Liver (tissue), 9 donors: ENCODE measurements around the gene SLC9A2. TPM values are rescaled to one million over a fixed set of nuclear protein-coding genes. Genes with fewer than 3 reads are reported as not detected.

Experiments
- DNase-seq: peaks from one replicate; pipeline ENCODE4 v3.0.0-alpha.2; 2017; ENCODE audit warnings: low spot score
- H3K27ac ChIP-seq, 2 donors: one replicate each; pipeline ENCODE4 v1.7.0; 2013; ENCODE audit warnings: inconsistent platforms in 2 of 2, low read length in 2 of 2, control low read depth in 1 of 2, low read depth in 1 of 2, mild to moderate bottlenecking in 1 of 2
- H3K27me3 ChIP-seq, 4 donors: one replicate each; pipeline versions ENCODE4 v1.6.1 to v1.7.0; 2013; ENCODE audit warnings: low read length in 3 of 4, inconsistent platforms in 1 of 4, mild to moderate bottlenecking in 1 of 4, moderate library complexity in 1 of 4; ENCODE audit not compliant: control insufficient read depth in 4 of 4, insufficient read depth in 4 of 4
- H3K36me3 ChIP-seq, 4 donors: one replicate each; pipeline versions ENCODE4 v1.6.1 to v1.7.0; 2013; ENCODE audit warnings: low read length in 3 of 4, mild to moderate bottlenecking in 3 of 4, low read depth in 1 of 4, moderate library complexity in 1 of 4; ENCODE audit not compliant: control insufficient read depth in 4 of 4, insufficient read depth in 3 of 4
- H3K4me1 ChIP-seq, 4 donors: one replicate each; pipeline versions ENCODE4 v1.6.1 to v1.7.0; 2013; ENCODE audit warnings: low read length in 3 of 4, mild to moderate bottlenecking in 3 of 4, moderate library complexity in 1 of 4; ENCODE audit not compliant: control insufficient read depth in 4 of 4, insufficient read depth in 4 of 4
- H3K4me3 ChIP-seq, 3 donors: one replicate each; pipeline versions ENCODE4 v1.6.1 to v1.7.0; 2013; ENCODE audit warnings: low read length in 3 of 3, control low read depth in 1 of 3, low read depth in 1 of 3, mild to moderate bottlenecking in 1 of 3
- H3K9ac ChIP-seq, 2 donors: one replicate each; pipeline ENCODE4 v1.7.0; 2013; ENCODE audit warnings: low read length in 2 of 2, mild to moderate bottlenecking in 2 of 2, moderate library complexity in 2 of 2, control low read depth in 1 of 2, low read depth in 1 of 2
- H3K9me3 ChIP-seq, 4 donors: one replicate each; pipeline versions ENCODE4 v1.6.1 to v1.7.0; 2013; ENCODE audit warnings: low read length in 3 of 4; ENCODE audit not compliant: control insufficient read depth in 4 of 4
- EGR1 ChIP-seq, 2 donors: IDR thresholded peaks; 2 replicates each; pipeline ENCODE4 v1.6.1; 2016 to 2018; ENCODE audit warnings: antibody characterized with exemption in 2 of 2, low read depth in 2 of 2
- FOXA1 ChIP-seq: IDR thresholded peaks from 2 replicates; pipeline ENCODE4 v1.6.1; 2016; ENCODE audit warnings: antibody characterized with exemption
- FOXA2 ChIP-seq: IDR thresholded peaks from 2 replicates; pipeline ENCODE4 v1.6.1; 2016; ENCODE audit warnings: antibody characterized with exemption
- GABPA ChIP-seq, 2 donors: IDR thresholded peaks in 1 of 2; conservative IDR thresholded peaks in 1 of 2; 2 replicates each; pipeline ENCODE4 v1.6.1; 2016; ENCODE audit warnings: antibody characterized with exemption in 2 of 2, mild to moderate bottlenecking in 1 of 2, moderate library complexity in 1 of 2
- HNF4A ChIP-seq, 2 donors: conservative IDR thresholded peaks; 2 replicates each; pipeline ENCODE4 v1.6.1; 2016; ENCODE audit warnings: antibody characterized with exemption in 2 of 2, mild to moderate bottlenecking in 2 of 2
- HNF4G ChIP-seq: IDR thresholded peaks from 2 replicates; pipeline ENCODE4 v1.6.1; 2016; ENCODE audit warnings: antibody characterized with exemption
- NR2F2 ChIP-seq: IDR thresholded peaks from 2 replicates; pipeline ENCODE4 v1.6.1; 2016; ENCODE audit warnings: antibody characterized with exemption
- RAD21 ChIP-seq, 2 donors: IDR thresholded peaks; 2 replicates each; pipeline ENCODE4 v1.6.1; 2016; ENCODE audit warnings: antibody characterized with exemption in 2 of 2, mild to moderate bottlenecking in 2 of 2
- RXRA ChIP-seq, 2 donors: IDR thresholded peaks; 2 replicates each; pipeline ENCODE4 v1.6.1; 2017 to 2018; ENCODE audit warnings: antibody characterized with exemption in 2 of 2, mild to moderate bottlenecking in 1 of 2
- SP1 ChIP-seq: IDR thresholded peaks from 2 replicates; pipeline ENCODE4 v1.6.1; 2018; ENCODE audit warnings: antibody characterized with exemption, mild to moderate bottlenecking
- TAF1 ChIP-seq: conservative IDR thresholded peaks from 2 replicates; pipeline ENCODE4 v1.6.1; 2016; ENCODE audit warnings: antibody characterized with exemption, mild to moderate bottlenecking
- YY1 ChIP-seq: IDR thresholded peaks from 2 replicates; pipeline ENCODE4 v1.6.1; 2016; ENCODE audit warnings: antibody characterized with exemption, mild to moderate bottlenecking
- WGBS: extraction: QIAGEN DNeasy Blood & Tissue Kit; methylation state at CpG from one replicate; pipeline ENCODE4 v1.1.7; 2013; 5-methylcytosine and 5-hydroxymethylcytosine counted together
- polyA plus RNA-seq, 2 donors: library from polyadenylated mRNA; stranded (reverse) in 1 of 2; unstranded in 1 of 2; fragments of 200-250 nt in 1 of 2; fragments of >200 nt in 1 of 2; fragmentation: Nextera tagmentation in 1 of 2; extraction: Ambion mirVana in 1 of 2; gene quantifications; one replicate each; pipeline versions ENCODE4 v1.2.1 to v1.2.3, GENCODE V29; 2013 to 2015
- total RNA-seq, 2 donors: library from RNA; depleted of rRNA; stranded (reverse); fragments of >200 nt; gene quantifications; one replicate each; pipeline ENCODE4 v1.2.3, GENCODE V29; 2014
- TF ChIP-seq, protein P1 (sequence below): IDR thresholded peaks from 2 replicates; pipeline ENCODE4 v1.6.1; 2016; ENCODE audit warnings: antibody characterized with exemption, mild to moderate bottlenecking
- TF ChIP-seq, protein P2 (sequence below): IDR thresholded peaks from 2 replicates; pipeline ENCODE4 v1.6.1; 2016; ENCODE audit warnings: antibody characterized with exemption
- TF ChIP-seq, protein P3 (sequence below): IDR thresholded peaks from 2 replicates; pipeline ENCODE4 v1.6.1; 2016; ENCODE audit warnings: antibody characterized with exemption
- TF ChIP-seq, protein P4 (sequence below): IDR thresholded peaks from 2 replicates; pipeline ENCODE4 v1.6.1; 2016; ENCODE audit warnings: antibody characterized with exemption
- donor health status: healthy.
- donor health status: healthy.
- donor health status: healthy.
- donor health status: healthy.
- donor health status: healthy.

The SLC9A2 gene
- total and polyA plus RNA-seq, 4 donors = under 0.01 to 0.05 (median 0.01) TPM; not detected in 1

DNA sequence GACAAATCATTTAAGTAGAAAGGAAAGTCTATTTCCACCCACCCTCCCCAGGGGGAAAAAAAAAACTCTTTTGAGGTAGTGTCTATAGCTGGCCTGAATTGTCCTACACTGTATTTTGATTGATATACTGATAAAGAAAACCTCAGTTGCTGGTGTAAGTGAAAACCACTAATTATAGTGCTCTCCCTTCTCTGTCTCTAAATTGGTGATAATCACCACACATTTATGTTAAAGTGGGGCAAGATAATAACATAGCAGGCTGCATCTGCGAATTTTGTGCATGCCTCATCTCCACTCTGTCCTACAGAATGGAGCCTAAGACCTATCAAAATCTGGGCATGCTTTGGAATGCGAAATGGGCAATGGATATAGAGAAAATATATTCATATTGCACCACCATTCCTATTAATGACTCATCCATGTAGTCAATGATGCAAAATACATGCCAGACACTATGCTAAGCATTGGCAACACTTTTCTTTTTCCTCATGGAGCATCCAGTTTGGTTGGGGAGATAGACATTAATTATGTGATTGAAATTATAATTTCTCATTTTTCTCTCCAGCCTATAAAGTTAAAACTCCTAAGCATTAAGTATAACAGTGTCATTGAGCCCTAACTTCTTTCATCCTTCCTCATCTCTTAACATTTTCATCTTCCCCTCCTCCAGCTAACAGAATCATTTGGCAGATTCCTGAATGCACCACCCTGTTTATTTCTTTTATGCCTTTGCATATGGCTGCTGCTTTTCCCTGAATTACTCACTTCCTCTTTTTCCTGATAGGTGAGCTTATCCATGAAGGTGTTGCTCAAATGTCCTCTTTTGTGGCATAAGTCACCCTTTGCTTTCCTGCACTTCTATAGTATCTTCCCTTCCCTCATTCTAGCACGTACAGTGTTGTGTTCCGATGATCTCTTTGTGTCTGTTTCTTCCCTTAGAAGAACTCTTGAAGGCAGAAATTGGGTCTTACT lies 58.2 kb downstream of the SLC9A2 start:
- no peaks in the 10 kb centered on the region for H3K4me1 ChIP-seq
- H3K36me3 ChIP-seq = no peaks in the 10 kb centered on the region
- no peak overlapping the region for H3K4me3 ChIP-seq
- DNase-seq = no peak
- TF ChIP-seq RXRA (IDR thresholded peaks at IDR 0.05) (no peak), TAF1 (no peak), FOXA1 (no peak), HNF4G (no peak), NR2F2 (no peak), FOXA2 (no peak), SP1 (no peak), RAD21 (IDR thresholded peaks at IDR 0.05) (no peak), YY1 (no peak), HNF4A (conservative IDR thresholded peaks at IDR 0.05) (no peak)
- TF ChIP-seq, protein P1, sequence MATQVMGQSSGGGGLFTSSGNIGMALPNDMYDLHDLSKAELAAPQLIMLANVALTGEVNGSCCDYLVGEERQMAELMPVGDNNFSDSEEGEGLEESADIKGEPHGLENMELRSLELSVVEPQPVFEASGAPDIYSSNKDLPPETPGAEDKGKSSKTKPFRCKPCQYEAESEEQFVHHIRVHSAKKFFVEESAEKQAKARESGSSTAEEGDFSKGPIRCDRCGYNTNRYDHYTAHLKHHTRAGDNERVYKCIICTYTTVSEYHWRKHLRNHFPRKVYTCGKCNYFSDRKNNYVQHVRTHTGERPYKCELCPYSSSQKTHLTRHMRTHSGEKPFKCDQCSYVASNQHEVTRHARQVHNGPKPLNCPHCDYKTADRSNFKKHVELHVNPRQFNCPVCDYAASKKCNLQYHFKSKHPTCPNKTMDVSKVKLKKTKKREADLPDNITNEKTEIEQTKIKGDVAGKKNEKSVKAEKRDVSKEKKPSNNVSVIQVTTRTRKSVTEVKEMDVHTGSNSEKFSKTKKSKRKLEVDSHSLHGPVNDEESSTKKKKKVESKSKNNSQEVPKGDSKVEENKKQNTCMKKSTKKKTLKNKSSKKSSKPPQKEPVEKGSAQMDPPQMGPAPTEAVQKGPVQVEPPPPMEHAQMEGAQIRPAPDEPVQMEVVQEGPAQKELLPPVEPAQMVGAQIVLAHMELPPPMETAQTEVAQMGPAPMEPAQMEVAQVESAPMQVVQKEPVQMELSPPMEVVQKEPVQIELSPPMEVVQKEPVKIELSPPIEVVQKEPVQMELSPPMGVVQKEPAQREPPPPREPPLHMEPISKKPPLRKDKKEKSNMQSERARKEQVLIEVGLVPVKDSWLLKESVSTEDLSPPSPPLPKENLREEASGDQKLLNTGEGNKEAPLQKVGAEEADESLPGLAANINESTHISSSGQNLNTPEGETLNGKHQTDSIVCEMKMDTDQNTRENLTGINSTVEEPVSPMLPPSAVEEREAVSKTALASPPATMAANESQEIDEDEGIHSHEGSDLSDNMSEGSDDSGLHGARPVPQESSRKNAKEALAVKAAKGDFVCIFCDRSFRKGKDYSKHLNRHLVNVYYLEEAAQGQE = no peak
- TF ChIP-seq, protein P2, sequence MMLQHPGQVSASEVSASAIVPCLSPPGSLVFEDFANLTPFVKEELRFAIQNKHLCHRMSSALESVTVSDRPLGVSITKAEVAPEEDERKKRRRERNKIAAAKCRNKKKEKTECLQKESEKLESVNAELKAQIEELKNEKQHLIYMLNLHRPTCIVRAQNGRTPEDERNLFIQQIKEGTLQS = no peak
- TF ChIP-seq, protein P3, sequence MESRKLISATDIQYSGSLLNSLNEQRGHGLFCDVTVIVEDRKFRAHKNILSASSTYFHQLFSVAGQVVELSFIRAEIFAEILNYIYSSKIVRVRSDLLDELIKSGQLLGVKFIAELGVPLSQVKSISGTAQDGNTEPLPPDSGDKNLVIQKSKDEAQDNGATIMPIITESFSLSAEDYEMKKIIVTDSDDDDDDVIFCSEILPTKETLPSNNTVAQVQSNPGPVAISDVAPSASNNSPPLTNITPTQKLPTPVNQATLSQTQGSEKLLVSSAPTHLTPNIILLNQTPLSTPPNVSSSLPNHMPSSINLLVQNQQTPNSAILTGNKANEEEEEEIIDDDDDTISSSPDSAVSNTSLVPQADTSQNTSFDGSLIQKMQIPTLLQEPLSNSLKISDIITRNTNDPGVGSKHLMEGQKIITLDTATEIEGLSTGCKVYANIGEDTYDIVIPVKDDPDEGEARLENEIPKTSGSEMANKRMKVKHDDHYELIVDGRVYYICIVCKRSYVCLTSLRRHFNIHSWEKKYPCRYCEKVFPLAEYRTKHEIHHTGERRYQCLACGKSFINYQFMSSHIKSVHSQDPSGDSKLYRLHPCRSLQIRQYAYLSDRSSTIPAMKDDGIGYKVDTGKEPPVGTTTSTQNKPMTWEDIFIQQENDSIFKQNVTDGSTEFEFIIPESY = no peak
- H3K27ac ChIP-seq = no peak overlapping the region
- peaks cover 0 to 6% (median 0%) of the 10 kb centered on the region in 4 donors for H3K9me3 ChIP-seq
- peaks cover 0 to 5% (median 0%) of the 10 kb centered on the region in 4 donors for H3K27me3 ChIP-seq
- WGBS = 76% methylated on average over 4 of the region's 4 CpGs
- H3K9ac ChIP-seq = no peak overlapping the region

DNA sequence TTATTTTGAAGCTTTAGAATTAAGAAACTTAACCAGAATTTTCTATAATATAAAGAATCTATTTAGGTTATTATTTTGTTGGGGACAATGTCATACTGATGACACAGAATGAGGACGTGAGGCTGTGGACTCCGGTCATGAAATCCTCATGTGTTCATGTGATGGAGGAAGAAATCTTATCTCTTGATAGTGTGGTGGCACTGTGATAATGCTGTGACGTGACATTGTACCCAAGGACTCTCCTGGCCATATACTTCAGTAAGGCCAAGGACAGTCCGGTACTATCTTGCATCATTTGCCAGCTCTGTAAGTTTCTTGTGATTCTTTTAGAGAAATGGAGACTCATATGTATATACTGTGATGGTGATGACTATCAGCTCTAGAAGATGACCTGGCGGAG lies 59.1 kb downstream of the SLC9A2 start:
- TF ChIP-seq SP1 = no peak
- no peak for TF ChIP-seq HNF4G
- TF ChIP-seq, protein P4, sequence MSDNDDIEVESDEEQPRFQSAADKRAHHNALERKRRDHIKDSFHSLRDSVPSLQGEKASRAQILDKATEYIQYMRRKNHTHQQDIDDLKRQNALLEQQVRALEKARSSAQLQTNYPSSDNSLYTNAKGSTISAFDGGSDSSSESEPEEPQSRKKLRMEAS = no peak
- TF ChIP-seq RAD21 (IDR thresholded peaks at IDR 0.05) = no peak
- TF ChIP-seq EGR1 (IDR thresholded peaks at IDR 0.05; ENCODE audit: low read depth in 2 of 2) = no peak
- TF ChIP-seq, protein P2 = no peak
- TF ChIP-seq NR2F2 = no peak
- no peak for TF ChIP-seq FOXA2
- TF ChIP-seq, protein P3 = no peak
- TF ChIP-seq HNF4A (conservative IDR thresholded peaks at IDR 0.05) = no peak
- TF ChIP-seq GABPA (IDR thresholded peaks at IDR 0.05 in 1 of 2, conservative IDR thresholded peaks at IDR 0.05 in 1 of 2) = no peak
- no peak for TF ChIP-seq RXRA (IDR thresholded peaks at IDR 0.05)
- no peak for TF ChIP-seq TAF1
- Histone ChIP-seq H3K27me3 (peaks cover 0 to 5% (median 0%) of the 10 kb centered on the region in 4 donors), H3K36me3 (no peaks in the 10 kb centered on the region), H3K9me3 (peaks cover 0 to 6% (median 0%) of the 10 kb centered on the region in 4 donors), H3K4me3 (no peak overlapping the region), H3K4me1 (no peaks in the 10 kb centered on the region), H3K9ac (no peak overlapping the region), H3K27ac (no peak overlapping the region)
- 88% methylated on average over 5 of the region's 5 CpGs for WGBS
- no peak for DNase-seq
